Measurements from ENCODE around the gene CCDC91.
"Not testable (repeated sequence)": the region's sequence is repeated elsewhere in the genome, so short reads cannot be mapped to it uniquely, and the experiment has no call there.

CCDC91 gene

GRCh38 chr12:28303192-28303591, 112.9 kb downstream of the CCDC91 start:
- DNase-seq, result no peak

DNA sequence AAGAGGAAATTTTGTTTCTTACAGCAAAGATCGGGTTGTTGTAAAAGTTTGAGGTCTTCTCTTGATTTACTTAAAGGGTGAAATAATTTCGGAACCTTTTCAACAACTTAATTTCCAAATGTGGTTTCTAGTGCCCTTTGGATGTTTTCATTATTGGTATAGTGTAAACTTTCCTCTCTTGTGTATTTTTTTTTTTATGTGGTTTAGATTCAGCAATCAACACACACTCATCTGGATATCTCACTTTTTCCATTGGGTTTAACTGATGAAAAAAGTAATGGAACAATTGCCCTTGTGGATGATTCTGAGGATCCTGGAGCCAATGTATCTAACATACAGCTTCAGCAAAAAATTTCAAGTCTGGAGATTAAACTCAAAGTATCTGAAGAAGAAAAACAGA, 116.3 kb downstream of the CCDC91 start:
- DNase-seq, result no peak

- no peak for DNase-seq
Observed at GRCh38 chr12:28308891-28309290, 118.6 kb downstream of the CCDC91 start.

DNA sequence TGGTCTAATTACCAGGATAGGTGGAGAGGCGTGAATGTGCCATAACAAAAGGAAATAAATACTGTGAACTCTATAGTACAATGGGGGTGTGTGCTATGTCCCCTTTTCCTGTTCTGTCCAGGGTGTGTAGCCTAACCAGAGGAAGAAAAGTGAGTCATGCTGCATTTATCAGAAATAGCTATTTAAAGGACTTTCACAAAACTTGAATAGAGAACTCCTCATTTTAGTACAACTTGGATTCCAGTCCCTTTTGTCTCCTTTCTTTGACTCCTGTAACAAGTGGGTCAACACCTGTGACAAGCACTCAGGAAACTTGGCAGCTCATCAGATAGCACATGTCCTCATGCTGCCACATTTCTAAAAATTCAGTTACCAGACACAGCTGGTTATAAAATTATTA, 123.4 kb downstream of the CCDC91 start:
- DNase-seq, result no peak

GRCh38 chr12:28316049-28316448, 125.8 kb downstream of the CCDC91 start:
- DNase-seq, result no peak

- no peak for DNase-seq
Observed at GRCh38 chr12:28318273-28318672, 128.0 kb downstream of the CCDC91 start.

DNA sequence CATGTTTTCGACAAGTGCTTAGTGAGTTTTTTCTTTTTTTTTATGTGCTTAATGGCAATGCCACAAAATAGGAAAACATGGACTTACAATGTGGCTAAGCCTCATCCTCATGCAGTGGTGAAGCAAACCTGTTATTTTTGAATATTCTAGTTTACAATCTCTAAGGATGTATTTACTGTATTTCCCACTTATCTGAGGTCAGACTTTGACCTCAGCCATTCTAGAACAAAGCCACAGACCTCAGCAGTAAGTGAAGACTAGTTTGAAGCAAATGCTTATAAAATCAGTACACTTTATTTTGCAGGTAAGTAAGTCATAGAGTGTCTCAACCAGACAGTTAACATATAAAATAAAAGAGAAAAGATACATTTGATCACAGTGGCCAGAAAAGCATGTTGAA, 130.1 kb downstream of the CCDC91 start:
- no peak for DNase-seq

- DNase-seq, result no peak
Observed at GRCh38 chr12:28327722-28328121, 137.5 kb downstream of the CCDC91 start.

GRCh38 chr12:28328967-28329366, 138.7 kb downstream of the CCDC91 start:
- DNase-seq, result no peak

DNA sequence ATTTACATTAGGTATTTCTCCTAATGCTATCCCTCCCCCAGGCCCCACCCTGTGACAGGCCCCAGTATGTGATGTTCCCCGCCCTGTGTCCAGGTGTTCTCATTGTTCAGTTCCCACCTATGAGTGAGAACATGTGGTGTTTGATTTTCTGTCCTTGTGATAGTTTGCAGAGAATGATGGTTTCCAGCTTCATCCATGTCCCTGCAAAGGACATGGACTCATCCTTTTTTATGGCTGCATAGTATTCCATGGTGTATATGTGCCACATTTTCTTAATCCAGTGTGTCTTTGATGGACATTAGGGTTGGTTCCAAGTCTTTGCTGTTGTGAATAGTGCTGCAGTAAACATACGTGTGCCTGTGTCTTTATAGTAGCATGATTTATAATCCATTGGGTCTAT, 139.5 kb downstream of the CCDC91 start:
- DNase-seq, result not testable (repeated sequence)

- DNase-seq, result not testable (repeated sequence)
Observed at GRCh38 chr12:28330232-28330631, 140.0 kb downstream of the CCDC91 start.

GRCh38 chr12:28331130-28331529, 140.9 kb downstream of the CCDC91 start:
- DNase-seq, result no peak

DNA sequence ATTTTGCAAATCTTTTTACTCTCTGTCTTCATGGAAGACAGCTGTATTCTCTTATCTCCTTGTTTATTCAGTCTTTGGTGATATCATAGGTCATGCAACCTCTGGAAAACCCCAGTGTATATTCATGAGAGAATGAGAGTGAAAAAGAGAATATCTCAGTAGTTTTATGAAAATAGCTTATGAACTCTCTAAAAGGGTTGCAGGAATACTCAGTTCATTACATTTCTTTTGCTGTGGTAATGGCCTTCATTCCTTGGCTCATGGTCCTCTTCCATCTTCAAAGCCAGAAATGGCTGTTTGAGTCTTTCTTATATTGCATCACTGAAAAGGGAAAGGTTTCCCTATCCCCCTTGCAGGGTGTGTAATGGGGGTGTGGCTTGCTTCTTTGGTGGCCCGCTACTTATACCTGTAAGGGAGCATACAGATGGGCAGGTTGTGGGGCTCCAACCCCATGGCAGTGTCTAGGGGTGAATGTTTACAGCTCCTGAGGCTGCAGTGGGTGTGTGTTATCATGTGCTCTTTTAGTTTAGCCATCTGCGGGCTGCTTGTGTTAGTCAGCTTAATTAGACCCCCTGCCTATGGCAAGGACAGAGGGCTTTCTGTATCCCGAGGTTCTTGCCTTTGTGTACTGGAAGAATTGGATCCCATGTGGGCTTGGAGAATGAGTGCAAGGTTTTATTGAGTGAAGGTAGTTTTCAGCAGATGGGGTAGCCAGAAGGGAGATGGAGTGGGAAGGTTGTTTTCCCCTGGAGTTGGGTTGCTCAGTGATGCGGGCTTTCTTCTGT, 150.2 kb downstream of the CCDC91 start:
- no peak for DNase-seq

GRCh38 chr12:28343713-28344112, 153.5 kb downstream of the CCDC91 start:
- DNase-seq, result no peak

GRCh38 chr12:28346567-28346966, 156.3 kb downstream of the CCDC91 start:
- DNase-seq, result no peak

- DNase-seq, result no peak
Observed at GRCh38 chr12:28349196-28349595, 158.9 kb downstream of the CCDC91 start.

DNA sequence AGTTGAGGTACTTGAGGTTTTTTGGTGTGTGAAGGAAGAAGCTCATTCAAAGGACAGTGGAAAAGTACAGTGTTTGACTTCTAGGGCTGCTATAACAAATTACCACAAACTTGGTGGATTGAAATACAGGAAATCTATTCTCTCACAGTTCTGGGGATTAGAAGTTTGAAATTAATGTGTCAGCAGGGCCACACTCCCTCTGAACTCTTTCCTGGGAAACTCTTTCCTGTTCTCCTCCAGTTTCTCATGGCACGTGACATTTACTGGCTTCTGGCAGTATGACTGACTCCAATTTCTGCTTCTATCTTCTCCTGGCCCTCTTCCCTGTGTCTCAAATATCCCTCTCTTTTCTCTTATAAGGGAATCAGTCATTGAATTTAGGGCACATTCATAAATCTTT, 160.2 kb downstream of the CCDC91 start:
- no peak for DNase-seq

GRCh38 chr12:28351414-28351813, 161.2 kb downstream of the CCDC91 start:
- no peak for DNase-seq

GRCh38 chr12:28355161-28355560, 164.9 kb downstream of the CCDC91 start:
- no peak for DNase-seq

DNA sequence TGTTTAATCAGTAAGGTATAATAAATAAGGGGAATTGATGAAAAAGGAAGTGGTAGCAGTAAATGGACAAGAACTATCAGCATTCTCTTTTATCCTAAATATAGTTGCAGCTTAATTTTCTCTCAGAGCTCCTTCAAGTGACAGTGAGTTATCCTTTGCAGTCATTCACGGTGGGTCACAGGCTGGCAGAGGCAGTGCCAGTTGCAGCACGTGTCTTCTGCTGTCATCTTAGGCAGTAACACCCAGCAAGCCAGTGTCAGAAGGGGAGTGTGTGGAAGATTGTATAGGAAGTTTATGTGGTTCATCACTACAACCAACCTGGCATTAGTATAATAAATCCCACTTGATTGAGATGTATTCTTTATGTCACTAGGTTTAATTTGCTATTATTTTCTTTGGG, 170.0 kb downstream of the CCDC91 start:
- no peak for DNase-seq

GRCh38 chr12:28367326-28367725, 177.1 kb downstream of the CCDC91 start:
- no peak for DNase-seq

DNA sequence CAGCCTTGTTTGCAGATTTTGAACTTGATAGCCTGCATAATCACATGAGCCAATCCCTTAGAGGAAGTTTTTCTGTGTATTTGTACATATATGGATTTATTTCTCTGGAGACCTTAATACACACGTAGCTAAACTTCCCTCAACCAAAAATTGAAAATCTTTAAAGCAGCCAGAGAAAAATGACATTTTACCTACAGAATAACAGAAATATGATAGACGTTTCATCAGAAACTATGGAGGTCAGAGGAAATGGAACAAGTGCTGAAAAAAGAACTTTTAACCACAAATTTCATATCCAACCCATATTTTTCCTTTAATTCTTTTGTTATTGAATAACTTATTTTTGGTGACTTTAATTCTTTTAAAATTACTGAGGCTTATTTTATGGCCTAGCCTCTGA, 177.7 kb downstream of the CCDC91 start:
- DNase-seq, result no peak

- no peak for DNase-seq
Observed at GRCh38 chr12:28369483-28369882, 179.2 kb downstream of the CCDC91 start.

- no peak for DNase-seq
Observed at GRCh38 chr12:28374556-28374955, 184.3 kb downstream of the CCDC91 start.

DNA sequence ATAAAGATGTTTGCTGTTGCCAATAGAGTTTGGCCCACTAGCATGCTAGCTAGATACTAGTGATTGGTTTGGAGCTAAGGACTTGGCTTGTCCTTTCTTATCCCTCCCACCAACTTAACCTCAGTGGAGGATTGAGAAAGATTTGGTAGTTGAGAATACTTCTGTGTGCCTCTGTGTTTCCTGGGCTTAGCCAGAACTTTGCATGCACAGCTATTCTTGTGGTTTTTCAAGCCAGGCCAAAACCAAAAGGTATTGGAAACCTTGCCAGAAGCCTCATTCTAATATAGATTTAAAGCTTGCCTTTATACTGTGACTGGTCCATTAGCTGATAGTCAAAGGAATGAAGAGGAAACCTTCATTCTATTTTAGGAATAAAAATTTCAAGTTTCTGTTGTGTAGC, 188.5 kb downstream of the CCDC91 start:
- DNase-seq, result no peak

Data from SHP77 (cell line).